Panc1 (cell line): Measurements from ENCODE around the gene DPYSL3.

Experiments used
- POLR2AphosphoS5 ChIP-seq: IDR thresholded peaks from 2 replicates; pipeline ENCODE4 v1.6.1; 2012; ENCODE audit warnings: mild to moderate bottlenecking, low read depth, low read length, moderate library complexity
- TCF7L2 ChIP-seq: IDR thresholded peaks from 2 replicates; pipeline ENCODE4 v1.6.1; 2011; ENCODE audit warnings: mild to moderate bottlenecking, low read depth, low read length, inconsistent platforms
- TF ChIP-seq, protein P1 (sequence below): fragments of 450-650 bp; IDR thresholded peaks from 2 replicates; pipeline ENCODE4 v1.5.1; 2017; ENCODE audit warnings: mild to moderate bottlenecking
- TF ChIP-seq, protein P2 (sequence below), 2 experiments: IDR thresholded peaks; 2 replicates each; pipeline ENCODE4 v1.6.1; 2011 to 2012; ENCODE audit warnings: low read depth in 2 of 2, control low read depth in 1 of 2, low read length in 1 of 2, mild to moderate bottlenecking in 1 of 2, moderate library complexity in 1 of 2; ENCODE audit not compliant: insufficient read depth in 1 of 2

DNA sequence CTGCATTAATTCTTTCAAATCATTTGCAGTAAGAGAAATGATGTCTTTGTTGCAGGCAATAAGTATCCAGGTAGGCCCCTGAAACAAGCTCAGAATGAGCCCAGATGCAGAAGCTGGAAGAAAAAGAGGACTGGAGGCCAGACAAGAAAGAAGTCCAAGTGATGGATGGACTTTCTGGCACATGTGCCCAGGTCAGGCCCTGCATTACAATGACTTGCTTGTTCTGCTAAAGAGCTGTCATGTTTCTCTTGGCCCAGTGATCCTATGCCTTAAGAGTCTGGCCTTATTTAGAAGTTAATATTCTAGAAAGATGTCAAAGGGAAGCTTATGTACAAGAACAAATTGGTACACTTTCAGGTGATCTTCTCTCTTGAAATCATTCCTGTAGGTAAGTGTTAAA, 64.8 kb downstream of the DPYSL3 start:
- TF ChIP-seq POLR2AphosphoS5 (no peak), TCF7L2 (no peak)
- TF ChIP-seq, protein P1, sequence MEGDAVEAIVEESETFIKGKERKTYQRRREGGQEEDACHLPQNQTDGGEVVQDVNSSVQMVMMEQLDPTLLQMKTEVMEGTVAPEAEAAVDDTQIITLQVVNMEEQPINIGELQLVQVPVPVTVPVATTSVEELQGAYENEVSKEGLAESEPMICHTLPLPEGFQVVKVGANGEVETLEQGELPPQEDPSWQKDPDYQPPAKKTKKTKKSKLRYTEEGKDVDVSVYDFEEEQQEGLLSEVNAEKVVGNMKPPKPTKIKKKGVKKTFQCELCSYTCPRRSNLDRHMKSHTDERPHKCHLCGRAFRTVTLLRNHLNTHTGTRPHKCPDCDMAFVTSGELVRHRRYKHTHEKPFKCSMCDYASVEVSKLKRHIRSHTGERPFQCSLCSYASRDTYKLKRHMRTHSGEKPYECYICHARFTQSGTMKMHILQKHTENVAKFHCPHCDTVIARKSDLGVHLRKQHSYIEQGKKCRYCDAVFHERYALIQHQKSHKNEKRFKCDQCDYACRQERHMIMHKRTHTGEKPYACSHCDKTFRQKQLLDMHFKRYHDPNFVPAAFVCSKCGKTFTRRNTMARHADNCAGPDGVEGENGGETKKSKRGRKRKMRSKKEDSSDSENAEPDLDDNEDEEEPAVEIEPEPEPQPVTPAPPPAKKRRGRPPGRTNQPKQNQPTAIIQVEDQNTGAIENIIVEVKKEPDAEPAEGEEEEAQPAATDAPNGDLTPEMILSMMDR: no peak
- TF ChIP-seq, protein P2, sequence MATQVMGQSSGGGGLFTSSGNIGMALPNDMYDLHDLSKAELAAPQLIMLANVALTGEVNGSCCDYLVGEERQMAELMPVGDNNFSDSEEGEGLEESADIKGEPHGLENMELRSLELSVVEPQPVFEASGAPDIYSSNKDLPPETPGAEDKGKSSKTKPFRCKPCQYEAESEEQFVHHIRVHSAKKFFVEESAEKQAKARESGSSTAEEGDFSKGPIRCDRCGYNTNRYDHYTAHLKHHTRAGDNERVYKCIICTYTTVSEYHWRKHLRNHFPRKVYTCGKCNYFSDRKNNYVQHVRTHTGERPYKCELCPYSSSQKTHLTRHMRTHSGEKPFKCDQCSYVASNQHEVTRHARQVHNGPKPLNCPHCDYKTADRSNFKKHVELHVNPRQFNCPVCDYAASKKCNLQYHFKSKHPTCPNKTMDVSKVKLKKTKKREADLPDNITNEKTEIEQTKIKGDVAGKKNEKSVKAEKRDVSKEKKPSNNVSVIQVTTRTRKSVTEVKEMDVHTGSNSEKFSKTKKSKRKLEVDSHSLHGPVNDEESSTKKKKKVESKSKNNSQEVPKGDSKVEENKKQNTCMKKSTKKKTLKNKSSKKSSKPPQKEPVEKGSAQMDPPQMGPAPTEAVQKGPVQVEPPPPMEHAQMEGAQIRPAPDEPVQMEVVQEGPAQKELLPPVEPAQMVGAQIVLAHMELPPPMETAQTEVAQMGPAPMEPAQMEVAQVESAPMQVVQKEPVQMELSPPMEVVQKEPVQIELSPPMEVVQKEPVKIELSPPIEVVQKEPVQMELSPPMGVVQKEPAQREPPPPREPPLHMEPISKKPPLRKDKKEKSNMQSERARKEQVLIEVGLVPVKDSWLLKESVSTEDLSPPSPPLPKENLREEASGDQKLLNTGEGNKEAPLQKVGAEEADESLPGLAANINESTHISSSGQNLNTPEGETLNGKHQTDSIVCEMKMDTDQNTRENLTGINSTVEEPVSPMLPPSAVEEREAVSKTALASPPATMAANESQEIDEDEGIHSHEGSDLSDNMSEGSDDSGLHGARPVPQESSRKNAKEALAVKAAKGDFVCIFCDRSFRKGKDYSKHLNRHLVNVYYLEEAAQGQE (IDR thresholded peaks at IDR 0.05; ENCODE audit: insufficient read depth in 1 of 2, low read depth in 2 of 2, low read length in 1 of 2): no peak
